DMS79 (cell line): Measurements from ENCODE around the gene NUP155.
A peak's percentile ranks its signal among the peaks of the same experiment; 100 is the strongest.
"Not testable (repeated sequence)": the region's sequence is repeated elsewhere in the genome, so short reads cannot be mapped to it uniquely, and the experiment has no call there.

Experiments used
- DNase-seq: peaks from one replicate; lab custom pipeline; 2025; lab: John Stamatoyannopoulos, UW

Gene NUP155

GRCh38 chr5:37275511-37275910, 95.4 kb downstream of the NUP155 start:
- no peak for DNase-seq

GRCh38 chr5:37272511-37272910, 98.4 kb downstream of the NUP155 start:
- no peak for DNase-seq

GRCh38 chr5:37268100-37268499, 102.8 kb downstream of the NUP155 start:
- not testable (repeated sequence) for DNase-seq

GRCh38 chr5:37255774-37256358, 115.0 kb downstream of the NUP155 start:
- DNase-seq, result no peak

- no peak for DNase-seq
Observed at GRCh38 chr5:37254581-37254980, 116.3 kb downstream of the NUP155 start.

GRCh38 chr5:37251665-37252064, 119.2 kb downstream of the NUP155 start:
- DNase-seq, result no peak

- DNase-seq, result no peak
Observed at GRCh38 chr5:37249815-37250164, 121.1 kb downstream of the NUP155 start.

- peak; percentile 34 for DNase-seq
Observed at GRCh38 chr5:37248970-37249814, 121.7 kb downstream of the NUP155 start, which contains the start of gene CPLANE1. CPLANE1 (minus strand) TSS chr5:37249376; CDS start chr5:37247698, 1,678 bp downstream.

GRCh38 chr5:37248421-37248969, 122.4 kb downstream of the NUP155 start:
- no peak for DNase-seq

- no peak for DNase-seq
Observed at GRCh38 chr5:37247496-37247895, 123.4 kb downstream of the NUP155 start.

- no peak for DNase-seq
Observed at GRCh38 chr5:37247036-37247435, 123.9 kb downstream of the NUP155 start.
